Adipose tissue (tissue), 3 donors: ENCODE measurements around the gene PURA. TPM values are rescaled to one million over a fixed set of nuclear protein-coding genes. Genes with fewer than 3 reads are reported as not detected.

Experiments
- H3K27ac ChIP-seq: one replicate; pipeline ENCODE4 v1.5.1; 2013; ENCODE audit warnings: low read depth, low read length
- WGBS, 3 donors: extraction: QIAGEN DNeasy Blood & Tissue Kit; methylation state at CpG; one replicate each; pipeline ENCODE4 v1.1.7; 2013; 5-methylcytosine and 5-hydroxymethylcytosine counted together
- polyA plus RNA-seq, 3 donors: library from polyadenylated mRNA; stranded (reverse); fragments of 200-250 nt; gene quantifications; one replicate each; pipeline ENCODE4 v1.2.3, GENCODE V29; 2013
- donor health status: healthy with polysubstance abuse.
- donor health status: Bipolar disorder and iron deficiency.
- donor health status: healthy.

PURA gene
- polyA plus RNA-seq, 3 donors = 2.5 to 10.2 (median 3.9) TPM

DNA sequence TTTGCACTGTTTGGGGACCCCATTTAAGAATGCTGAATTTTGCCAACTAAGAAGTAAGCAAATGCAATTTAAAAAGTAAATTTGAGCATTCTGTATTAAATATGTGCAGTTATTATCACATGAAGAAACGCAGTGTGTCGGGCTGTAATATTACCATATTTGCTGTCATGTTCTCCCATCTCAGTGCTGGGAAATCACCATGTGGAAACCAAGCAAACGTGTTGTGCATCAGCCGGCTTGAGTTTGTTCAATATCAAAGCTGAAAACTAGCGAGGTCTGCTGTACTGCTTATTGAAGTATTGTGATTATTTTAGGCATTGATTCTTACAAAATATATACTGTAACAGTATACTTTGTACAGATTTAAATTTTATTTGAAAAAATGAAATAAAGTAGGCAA, 14.5 kb downstream of the PURA start:
- WGBS, 3 donors = 35 to 94% (median 90%) methylated on average over 5 of the region's 5 CpGs
- no peak overlapping the region for H3K27ac ChIP-seq

DNA sequence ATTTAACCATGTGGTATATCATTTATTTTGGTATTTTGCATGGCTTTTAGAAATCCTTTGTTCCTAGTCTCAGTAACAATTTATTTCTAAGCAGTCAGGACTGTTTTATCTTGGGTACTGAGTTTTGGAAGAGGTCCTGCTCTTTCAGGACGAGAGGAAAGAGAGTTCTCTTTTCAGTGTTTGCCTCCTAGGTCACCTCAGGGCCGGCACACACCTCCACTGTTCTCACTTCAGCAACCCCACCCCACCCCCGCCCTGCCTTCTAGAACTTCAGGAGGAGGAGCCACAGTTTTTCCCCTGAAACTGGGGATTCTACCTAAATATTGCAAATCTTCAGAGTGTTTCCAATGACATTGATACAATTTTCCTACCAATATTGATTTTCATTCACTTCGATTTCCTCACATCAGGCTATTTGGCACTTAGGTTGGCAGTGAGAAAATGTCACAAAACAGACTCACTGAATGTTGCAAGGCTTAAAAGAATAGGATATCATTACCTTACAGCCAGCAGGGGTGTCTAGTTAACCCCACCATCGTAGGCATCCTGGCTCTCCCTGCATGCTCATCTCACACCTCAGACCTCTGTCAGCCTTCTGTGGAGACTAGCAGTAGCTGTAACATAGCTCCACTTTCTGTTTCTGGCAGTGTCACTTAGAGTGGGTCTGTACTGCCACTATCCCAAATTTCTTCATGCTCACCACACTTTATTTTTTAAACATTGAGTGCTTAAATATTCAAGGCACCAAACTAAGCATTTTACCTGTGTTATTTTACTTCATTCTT, 17.2 kb downstream of the PURA start:
- no peak overlapping the region for H3K27ac ChIP-seq
- 56 to 86% (median 81%) methylated on average over 5 of the region's 5 CpGs for WGBS, 3 donors

DNA sequence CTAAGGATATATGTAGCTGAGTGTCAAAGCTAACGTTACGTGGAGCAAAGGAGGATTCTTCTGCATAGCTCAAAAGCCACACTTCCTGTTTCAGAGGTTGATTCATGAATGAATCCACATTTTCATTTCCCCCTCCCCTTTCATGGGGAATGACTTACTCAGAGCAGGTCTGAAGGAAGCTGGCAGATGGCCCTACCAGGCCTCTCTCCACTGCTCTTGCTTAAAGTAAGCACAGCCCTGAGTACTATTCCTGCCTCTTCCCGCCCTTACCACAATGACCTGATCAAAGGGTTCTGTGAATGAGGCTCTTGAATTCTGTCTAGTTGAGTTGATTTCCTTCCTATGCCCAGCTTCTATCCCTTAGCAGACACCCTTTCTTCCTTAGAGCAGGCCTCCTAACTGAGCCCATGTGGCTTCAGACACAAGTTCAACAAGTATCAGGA, 18.1 kb downstream of the PURA start:
- H3K27ac ChIP-seq = no peak overlapping the region
- WGBS, 3 donors = 36 to 62% (median 39%) methylated on average over 3 of the region's 3 CpGs

DNA sequence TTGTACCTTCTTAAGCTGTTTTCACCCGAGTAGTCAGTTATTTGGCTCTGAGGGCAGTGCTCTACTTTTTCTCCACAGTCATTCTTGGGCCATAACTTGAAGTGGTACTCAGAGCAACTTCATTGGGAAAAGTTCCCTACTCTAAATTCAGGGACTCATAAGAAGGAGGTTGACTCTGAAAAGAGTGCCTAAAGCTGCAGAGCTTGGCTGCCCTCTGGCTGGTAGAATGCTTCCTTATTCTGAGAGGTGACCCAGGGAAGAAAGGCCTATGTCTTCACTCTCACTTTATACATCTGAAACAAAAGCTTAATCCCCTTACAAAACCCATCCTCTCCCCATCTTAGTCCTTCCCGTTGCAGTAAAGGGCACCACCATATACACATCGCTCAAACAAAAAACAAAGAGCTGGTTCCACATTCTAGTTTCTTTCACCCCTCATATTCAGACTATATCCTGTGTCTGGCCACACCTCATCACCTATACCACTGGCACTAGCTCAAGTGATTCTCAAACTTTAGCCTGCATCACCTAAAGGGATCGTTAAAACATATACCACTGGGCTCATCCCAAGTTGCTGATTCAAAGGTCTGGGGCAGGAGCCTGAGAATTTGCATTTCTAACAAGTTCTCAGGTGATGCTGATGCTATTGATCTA, 19.7 kb downstream of the PURA start:
- WGBS, 3 donors = 89 to 94% (median 91%) methylated on average over 4 of the region's 4 CpGs
- no peak overlapping the region for H3K27ac ChIP-seq

DNA sequence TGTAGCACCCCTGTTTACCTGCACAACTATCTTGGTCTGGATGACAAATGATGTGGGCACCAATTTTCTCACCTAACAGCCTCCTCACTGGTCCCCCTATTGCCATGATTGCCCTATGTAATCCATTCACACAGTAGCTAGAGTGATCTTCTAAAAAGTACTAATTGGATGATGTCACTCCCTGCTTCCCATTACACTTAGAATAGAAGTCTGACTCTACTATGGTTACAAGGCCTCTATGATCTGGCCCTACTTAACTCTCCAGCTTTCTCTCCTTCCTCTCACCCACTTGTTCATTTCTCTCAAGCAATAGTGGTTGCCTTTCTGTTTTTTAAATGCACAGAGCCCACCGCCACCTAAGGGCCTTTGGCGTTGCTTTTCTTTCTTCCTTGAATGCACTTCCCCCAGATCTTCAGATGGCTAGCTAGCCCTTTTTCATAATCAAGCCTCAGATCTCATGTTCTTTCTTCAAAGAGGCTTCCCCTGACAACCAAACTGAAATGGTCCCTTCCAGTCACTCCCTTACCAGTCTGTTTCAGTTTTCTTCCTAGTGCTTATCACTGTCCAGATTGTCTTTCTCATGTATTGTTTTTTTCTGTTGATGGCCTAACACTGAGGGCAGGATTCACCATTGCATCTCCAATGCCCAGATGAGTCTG, 20.5 kb downstream of the PURA start:
- WGBS, 3 donors = 88 to 91% (median 88%) methylated on average over 2 of the region's 2 CpGs
- no peak overlapping the region for H3K27ac ChIP-seq

DNA sequence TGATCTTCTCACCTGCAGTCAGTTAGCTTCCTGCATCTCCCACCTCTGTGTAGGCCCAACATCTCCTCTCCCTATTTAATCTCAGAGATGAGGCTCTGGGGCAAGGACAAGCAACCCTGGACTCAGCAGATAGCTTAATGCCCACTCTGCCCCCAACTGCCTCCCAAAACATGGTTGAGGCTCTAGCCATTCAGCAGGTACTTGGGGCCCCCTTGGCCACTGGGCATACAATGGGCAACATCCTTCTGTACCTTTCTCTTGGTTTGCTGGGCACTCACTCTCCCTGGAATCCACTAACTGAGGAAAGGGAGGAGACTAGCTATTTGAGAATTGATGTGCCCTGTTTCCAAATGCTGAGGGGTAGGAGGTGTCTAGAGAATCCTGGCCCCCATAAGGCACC, 21.2 kb downstream of the PURA start:
- no peak overlapping the region for H3K27ac ChIP-seq

DNA sequence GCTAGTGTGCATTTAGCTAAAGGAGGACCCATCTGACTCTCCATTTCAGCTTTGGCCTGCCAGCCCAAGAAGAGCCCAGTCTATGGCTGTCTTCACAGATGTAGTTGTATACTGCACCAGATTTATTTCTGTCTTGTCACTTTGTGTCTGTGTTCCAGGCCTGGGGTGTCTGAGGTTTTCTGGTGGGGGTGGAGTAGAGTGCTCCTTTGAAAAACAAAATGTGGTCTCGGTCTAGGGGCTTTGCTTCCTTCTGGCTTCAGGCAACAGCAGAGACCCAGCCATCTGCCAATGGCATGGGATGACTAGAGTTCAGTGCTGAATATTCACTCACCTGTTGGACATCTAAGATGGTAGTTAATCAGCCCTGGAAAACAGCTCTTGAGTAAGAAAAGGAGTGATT, 22.7 kb downstream of the PURA start:
- WGBS, 3 donors = 91 to 100% (median 96%) methylated on average over 1 of the region's 1 CpG
- H3K27ac ChIP-seq = no peak overlapping the region

DNA sequence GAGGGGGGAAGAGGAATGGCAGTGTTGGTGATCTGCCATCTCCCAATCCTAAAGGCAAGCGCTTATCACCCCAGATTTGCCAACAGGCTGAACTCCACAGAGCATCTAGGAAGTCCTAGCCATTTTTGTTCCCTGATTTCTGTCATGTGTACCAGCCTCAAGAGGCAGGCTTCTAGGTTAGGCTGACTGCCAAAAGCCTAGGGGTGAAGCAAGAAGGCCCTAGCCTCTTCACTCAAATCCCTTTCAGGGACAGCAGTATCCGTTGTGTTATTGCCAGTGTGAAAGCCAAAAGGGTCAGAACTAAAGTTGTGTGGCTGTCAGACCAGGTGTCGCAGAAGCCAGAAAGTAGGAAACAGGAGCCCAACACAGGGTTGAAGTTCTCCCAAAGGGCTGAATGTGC, 26.5 kb downstream of the PURA start:
- 81 to 88% (median 82%) methylated on average over 3 of the region's 3 CpGs for WGBS, 3 donors
- no peak overlapping the region for H3K27ac ChIP-seq

DNA sequence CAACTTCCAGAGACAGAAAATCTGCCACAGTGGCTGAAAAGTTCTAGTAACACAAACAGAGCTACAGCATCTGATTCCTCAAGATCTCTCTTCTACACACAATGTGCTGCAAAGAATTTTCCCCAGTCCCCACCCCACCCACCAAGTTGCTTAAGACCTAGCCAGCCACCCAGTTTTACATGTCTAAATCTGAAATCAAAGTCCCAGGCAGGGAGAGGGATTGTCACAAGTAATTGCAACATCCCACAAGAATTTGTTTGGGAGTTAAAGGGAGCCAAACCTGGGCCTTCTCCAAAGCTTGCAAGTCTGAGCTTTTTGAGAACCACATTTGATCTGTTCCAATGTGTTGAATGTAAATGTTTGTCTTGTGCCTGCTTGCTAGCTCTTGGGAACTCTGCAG, 27.3 kb downstream of the PURA start:
- H3K27ac ChIP-seq = no peak overlapping the region

DNA sequence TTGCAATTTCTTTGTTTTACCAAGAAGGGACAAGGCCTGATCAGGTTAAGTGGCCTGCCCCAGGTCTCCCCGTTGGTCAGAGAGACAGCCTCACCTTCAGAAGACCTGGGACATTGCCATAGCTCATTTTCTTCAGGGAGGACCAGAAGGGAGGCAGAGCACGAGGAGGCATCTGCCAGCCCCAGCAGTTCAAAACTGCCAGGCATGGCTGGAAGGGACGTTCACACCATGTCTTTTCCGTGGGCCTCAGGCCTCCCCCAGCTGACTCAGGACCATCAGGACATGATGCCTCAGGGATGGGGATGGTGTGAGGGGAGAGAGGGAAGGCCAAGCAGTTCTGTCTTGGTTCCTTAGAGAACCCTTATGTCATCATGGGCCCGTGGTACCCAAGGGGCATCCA, 28.3 kb downstream of the PURA start:
- no peak overlapping the region for H3K27ac ChIP-seq
- 80 to 90% (median 86%) methylated on average over 5 of the region's 5 CpGs for WGBS, 3 donors

DNA sequence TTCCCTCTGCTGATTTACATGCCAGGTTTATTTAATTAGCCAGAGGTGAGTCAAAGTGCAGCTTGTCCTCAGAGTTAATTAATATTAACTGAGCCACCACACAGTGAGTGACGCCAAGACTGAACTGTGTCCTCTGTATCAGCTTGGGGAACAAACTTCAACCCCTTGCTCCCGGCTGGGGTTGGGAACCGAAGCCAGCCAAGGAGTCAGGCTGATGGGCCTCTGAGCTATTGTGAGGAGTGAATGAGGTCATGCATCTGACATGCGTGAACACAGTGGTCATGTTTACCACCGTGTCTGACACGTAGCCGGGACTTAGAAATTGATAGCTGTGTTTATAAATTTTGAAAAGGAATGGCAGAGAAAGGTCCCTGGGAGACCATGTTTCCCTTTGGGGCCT, 28.9 kb downstream of the PURA start:
- no peak overlapping the region for H3K27ac ChIP-seq
- WGBS, 3 donors = 74 to 89% (median 88%) methylated on average over 7 of the region's 7 CpGs

DNA sequence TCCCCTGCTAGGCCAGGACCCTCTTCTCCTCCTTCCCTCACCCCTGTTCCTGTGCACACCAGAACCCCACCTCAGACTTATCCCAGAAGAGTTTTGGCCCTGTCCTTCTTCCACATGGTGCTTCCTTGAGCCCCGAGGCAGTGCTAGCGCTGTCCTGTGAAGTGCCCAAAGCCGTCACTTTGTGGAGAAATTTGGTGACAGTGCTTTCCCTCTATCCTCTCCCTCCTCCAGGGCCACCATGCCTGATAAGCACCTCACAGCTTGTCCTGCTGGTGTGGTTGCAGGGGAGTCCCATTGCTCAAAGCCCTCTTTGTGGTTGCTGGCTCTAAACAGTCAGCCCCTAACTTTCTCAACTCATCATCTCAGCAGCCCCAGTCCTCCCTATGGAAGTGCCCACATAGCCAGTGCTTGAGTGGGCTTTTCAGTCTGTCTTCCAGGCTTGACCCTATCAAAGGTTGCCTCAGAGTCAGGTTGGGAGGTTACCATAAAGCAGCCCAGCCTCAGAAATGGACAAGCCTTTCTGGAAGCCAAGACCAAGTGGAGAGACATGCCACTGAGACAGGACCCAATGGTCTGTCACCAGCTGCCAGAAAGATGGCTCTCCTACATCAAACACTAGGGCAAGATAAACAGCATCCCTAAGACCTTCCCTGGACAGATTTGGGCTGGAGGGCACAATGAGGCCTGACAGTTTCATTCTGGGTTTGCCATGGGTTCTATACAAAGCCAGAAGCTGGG, 29.8 kb downstream of the PURA start:
- no peak overlapping the region for H3K27ac ChIP-seq
- 91 to 100% (median 97%) methylated on average over 3 of the region's 3 CpGs for WGBS, 3 donors

DNA sequence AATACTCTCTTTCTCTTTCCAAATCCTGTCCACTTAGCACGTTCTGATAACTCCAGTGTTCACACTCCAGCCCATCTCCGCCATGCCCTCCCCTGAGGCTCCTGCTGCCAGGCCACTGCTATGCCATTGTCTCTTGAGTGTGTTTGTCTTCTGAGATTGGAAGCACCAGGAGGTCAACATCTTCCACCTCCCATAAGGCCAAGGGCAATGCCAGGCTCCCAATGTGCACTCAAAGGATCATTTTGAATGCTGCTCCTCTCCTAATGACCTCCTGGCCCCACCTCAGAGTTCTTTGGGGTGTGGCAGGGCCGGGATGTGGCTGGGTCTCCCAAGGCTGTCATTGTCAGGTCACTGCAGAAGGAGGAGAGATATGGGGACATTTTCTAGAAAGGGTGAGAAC, 31.3 kb downstream of the PURA start:
- 70 to 85% (median 82%) methylated on average over 3 of the region's 3 CpGs for whole genome bisulfite sequencing, 3 donors
- no peak overlapping the region for H3K27ac ChIP-seq

DNA sequence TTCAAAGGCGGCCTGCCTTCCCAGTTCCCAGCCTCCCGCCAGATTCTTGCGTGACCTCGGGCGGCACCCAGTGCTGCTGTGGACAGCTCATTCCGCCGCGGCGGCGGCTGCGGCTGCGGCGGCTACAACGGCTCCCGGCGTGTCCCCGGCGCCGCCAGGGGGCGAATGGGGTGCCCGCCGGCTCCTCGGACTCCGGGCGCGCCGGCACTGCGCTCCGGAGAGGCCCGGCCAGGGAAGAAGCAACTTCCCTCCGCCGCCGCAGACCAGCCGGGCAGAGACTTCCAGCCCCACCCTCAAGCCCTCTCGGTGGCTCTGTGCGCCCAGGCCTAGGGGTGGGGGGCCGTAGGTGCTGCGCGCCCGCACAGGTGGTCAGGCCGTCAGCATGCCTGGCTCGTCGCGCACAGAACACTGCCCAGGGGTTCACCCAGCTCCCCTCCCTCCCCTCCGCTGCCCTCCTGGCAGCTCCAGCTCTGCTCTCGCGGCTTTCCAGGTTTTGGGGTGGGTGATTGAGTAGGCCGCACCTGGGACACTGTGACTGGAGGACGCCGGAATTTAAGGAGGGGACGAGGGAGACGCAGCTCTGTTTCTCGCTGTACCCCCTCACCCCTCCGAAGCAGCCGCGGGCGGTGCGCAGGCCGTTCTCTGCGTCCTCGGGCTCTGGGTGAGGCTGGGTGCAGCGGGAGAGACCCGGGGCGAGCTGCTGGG, 32.1 kb downstream of the PURA start:
- no peak overlapping the region for H3K27ac ChIP-seq
- WGBS, 3 donors = 9 to 12% (median 11%) methylated on average over 58 to 64 of the region's 64 CpGs

DNA sequence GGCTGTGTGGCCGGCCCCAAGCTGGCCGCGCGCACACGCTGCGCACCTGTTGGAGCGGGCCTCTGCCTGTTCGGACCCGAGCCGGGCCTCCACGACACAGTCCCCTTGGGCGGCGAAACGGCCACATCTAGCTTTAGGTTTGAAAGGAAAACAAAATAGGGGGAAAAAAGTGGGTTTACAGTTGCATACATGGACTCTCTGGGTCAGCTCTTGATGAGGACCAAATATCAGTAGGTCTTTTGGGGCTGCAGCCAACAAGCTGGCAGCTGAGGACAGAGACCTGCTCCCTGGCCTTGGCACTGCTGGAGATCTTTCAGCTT, 32.6 kb downstream of the PURA start:
- 53 to 68% (median 63%) methylated on average over 14 of the region's 14 CpGs for WGBS, 3 donors
- H3K27ac ChIP-seq = no peak overlapping the region

DNA sequence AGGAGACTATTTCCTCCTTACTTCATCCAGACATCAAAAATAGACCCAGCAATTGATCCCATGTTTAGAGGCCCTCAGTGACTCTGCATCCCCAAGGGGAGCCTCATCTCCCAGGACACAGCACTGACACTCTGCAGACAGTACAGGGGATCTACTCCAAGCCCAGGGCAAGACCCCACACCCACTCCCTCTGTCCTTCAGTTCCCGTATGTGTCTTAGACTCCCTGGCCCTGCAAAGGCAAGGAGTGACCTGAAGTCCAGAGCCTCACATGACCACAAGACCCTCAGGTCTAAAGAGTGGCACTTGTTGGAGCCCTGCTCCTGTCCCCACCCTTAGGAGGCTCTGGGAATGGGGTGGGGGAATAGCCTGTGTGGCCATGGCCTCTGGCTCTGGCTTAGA, 33.6 kb downstream of the PURA start:
- 82 to 94% (median 91%) methylated on average over 1 of the region's 1 CpG for WGBS, 3 donors
- no peak overlapping the region for H3K27ac ChIP-seq

DNA sequence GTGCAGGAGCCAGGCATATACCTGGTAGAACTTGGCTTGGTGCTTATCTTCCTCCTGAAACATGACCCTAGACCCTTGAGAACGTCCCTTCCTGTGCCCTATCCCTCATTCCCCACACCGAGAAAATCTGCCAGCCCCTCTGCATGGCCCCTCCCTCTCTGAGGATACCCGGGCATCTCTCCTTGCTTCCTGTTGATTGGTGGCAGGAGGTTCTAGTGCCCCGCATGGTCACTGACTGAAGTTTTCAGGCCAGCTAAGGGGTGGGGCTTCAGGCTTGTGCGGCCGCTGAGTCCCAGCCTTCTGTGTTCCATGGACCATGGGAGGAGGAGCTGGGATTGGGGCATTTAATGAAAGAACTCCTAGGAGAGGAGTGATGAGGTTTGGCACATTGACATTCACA, 34.6 kb downstream of the PURA start:
- 41 to 48% (median 44%) methylated on average over 6 of the region's 6 CpGs for WGBS, 3 donors
- no peak overlapping the region for H3K27ac ChIP-seq

DNA sequence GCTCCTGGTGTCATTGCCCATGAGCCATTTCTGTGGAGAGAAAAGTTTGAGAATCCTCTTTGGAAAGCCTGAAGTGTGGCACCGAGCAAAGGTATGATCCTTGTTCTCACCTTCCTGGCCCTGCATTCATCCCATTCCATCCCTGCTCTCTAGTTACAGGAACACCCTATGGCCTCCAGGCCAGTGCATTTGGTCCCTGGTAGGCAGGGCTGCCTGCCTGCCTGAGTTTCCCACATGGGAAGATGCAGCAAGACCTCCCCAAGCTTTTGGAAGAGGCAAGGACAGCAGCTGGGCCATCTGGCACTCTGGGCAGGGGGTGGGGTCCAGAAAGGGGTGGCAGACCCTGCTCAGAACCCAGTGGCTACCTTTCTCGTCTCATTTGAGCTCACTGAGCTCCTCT, 36.3 kb downstream of the PURA start:
- H3K27ac ChIP-seq = no peak overlapping the region
- 86 to 91% (median 90%) methylated on average over 2 of the region's 2 CpGs for WGBS, 3 donors
